T-helper 1 cell treated with Interleukin-12 subunit alpha and Interleukin-12 subunit beta and Interleukin-4 antibody, amounts not matched to agents 30 ng/mL and 1 ng/mL, for 36 hours (primary cell): ENCODE data around the gene CYS1. TPM values are rescaled to one million over a fixed set of nuclear protein-coding genes. Genes with fewer than 3 reads are reported as not detected.
"Not testable (repeated sequence)": the region's sequence is repeated elsewhere in the genome, so short reads cannot be mapped to it uniquely, and the experiment has no call there.

Experiments used
- intact Hi-C: fragments of 100-400 bp; cut with micrococcal nuclease; formaldehyde crosslinking; loops from one replicate; pipeline ENCODE4 v1.15.1; 2024
- total RNA-seq: library from RNA; stranded (reverse); gene quantifications from 2 replicates; pipeline ENCODE4 v1.2.3, GENCODE V29; 2022

Gene CYS1, protein sequence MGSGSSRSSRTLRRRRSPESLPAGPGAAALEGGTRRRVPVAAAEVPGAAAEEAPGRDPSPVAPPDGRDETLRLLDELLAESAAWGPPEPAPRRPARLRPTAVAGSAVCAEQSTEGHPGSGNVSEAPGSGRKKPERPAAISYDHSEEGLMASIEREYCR
- 1.3 and 1.6 TPM in 2 replicates for total RNA-seq

- intact Hi-C loops: loop anchor here (1.0 kb wide), 1 partner anchor 40 kb away; no protein-coding TSS in a partner anchor
Observed at GRCh38 chr2:10079870-10080535, at the start of gene CYS1. CYS1 (minus strand) TSS chr2:10080411; CDS start chr2:10080223, 188 bp downstream.

- intact Hi-C loops: loop anchor here (10.0 kb wide), 1 partner anchor 205 kb away; no protein-coding TSS in a partner anchor
Observed at GRCh38 chr2:10129490-10129889, 49.3 kb upstream of the CYS1 start.

DNA sequence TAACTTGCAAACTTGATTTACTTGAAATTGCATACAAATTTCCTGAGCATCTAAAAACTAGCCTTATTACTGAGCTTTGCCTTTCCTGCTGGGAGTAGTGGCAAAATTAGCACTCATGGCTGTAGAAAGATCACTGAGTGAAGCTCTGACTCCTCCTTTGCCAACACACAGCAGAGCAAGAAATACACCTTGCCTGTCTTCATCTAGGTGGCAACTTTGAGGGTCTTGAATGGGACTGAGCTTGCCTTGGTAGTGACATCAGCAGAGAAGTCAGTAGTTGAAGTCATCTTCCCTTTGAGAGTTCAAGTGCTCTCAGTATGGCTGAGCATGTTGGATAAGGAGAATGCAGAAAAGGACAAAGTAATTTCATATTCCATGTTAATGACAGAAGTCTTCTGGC lies 48.2 kb upstream of the CYS1 start:
- intact Hi-C loops: loop anchor here (10.0 kb wide), 1 partner anchor 206 kb away; no protein-coding TSS in a partner anchor

GRCh38 chr2:10126632-10127026 lies 46.4 kb upstream of the CYS1 start:
- intact Hi-C loops: loop anchor here (10.0 kb wide), 1 partner anchor 208 kb away; no protein-coding TSS in a partner anchor

- intact Hi-C loops: loop anchor here (2.0 to 10.0 kb wide), 3 partner anchors 15 to 209 kb away; no protein-coding TSS in a partner anchor
Observed at GRCh38 chr2:10125842-10126631, 45.8 kb upstream of the CYS1 start.

DNA sequence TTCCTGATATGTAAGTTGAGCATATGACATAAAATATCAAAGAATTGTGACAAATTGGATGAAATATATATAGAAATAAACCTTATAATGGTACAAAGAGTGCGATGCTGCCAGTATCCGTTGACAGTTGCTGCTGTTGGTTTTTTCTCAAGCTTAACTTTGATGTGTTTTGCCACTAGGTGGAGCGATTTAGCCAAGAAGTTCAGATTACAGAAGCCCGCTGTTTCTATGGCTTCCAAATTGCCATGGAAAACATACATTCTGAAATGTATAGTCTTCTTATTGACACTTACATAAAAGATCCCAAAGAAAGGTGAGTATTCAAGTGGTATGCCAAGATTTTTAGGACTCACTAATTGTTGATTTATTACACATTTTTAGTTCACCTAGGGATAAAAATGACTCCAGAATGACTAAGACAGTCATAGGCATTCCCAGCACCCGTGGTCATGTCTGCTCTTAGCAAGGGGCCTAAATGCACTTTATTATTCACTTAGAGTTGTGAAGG lies 44.4 kb upstream of the CYS1 start:
- intact Hi-C loops: loop anchor here (1.0 to 10.0 kb wide), 11 partner anchors 16 to 702 kb away; partner anchors contain the start of genes ADAM17, CPSF3, ITGB1BP1 and PDIA6

DNA sequence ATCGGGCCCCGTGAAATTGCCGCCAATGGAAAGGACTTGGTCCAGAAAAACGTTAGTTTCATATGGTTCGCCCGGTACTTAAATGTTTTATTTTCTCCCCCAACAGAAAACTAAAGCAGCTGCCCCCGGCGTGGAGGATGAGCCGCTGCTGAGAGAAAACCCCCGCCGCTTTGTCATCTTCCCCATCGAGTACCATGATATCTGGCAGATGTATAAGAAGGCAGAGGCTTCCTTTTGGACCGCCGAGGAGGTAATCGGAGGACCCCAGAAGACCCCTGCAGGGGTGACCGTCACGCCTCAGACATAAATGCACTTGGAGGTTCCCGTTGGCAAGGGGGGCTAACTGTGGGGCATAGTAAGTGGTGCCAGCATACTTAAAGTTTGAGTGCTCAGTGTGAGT lies 43.1 kb upstream of the CYS1 start:
- intact Hi-C loops: loop anchor here (5.0 to 10.0 kb wide), 4 partner anchors 141 to 701 kb away; partner anchors contain the start of genes CPSF3, ITGB1BP1 and PDIA6

GRCh38 chr2:10122500-10123280 lies 42.5 kb upstream of the CYS1 start, which contains the start of gene RRM2:
RRM2 (plus strand) TSS chr2:10122739; CDS start chr2:10122799, 60 bp downstream.
- intact Hi-C loops: loop anchor here (5.0 to 10.0 kb wide), 4 partner anchors 140 to 700 kb away; partner anchors contain the start of genes CPSF3, ITGB1BP1 and PDIA6

GRCh38 chr2:10120877-10121574 lies 40.8 kb upstream of the CYS1 start:
- intact Hi-C loops: loop anchor here (1.0 to 10.0 kb wide), 17 partner anchors 41 to 1630 kb away; partner anchors contain the start of genes ADAM17, CPSF3, CYS1 and GRHL1

- intact Hi-C loops: loop anchor here (1.0 to 10.0 kb wide), 17 partner anchors 40 to 1630 kb away; partner anchors contain the start of genes ADAM17, CPSF3, CYS1 and GRHL1
Observed at GRCh38 chr2:10120158-10120876, 40.1 kb upstream of the CYS1 start.

GRCh38 chr2:10119601-10120157 lies 39.5 kb upstream of the CYS1 start:
- intact Hi-C loops: loop anchor here (1.0 to 10.0 kb wide), 17 partner anchors 39 to 1631 kb away; partner anchors contain the start of genes ADAM17, CPSF3, CYS1 and GRHL1

GRCh38 chr2:10119027-10119325 lies 38.8 kb upstream of the CYS1 start:
- intact Hi-C loops: no loop called here

GRCh38 chr2:10109311-10109710 lies 29.1 kb upstream of the CYS1 start:
- intact Hi-C loops: no loop called here

DNA sequence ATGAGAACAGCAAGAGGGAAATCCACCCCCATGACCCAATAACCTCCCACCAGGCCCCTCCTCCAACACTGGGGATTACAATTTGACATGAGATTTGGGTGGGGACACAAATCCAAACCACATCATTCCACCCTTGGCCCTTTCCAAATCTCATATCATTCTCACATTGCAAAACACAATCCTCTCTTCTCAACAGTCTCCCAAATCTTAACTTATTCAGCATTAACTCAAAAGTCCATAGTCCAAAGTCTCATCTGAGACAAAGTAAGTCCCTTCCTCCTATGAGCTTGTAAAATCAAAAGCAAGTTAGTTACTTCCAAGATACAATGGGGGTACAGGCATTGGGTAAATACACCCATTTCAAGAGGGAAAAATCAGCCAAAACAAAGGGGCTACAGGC lies 24.7 kb upstream of the CYS1 start:
- intact Hi-C loops: not testable (repeated sequence)

GRCh38 chr2:10103179-10103578 lies 23.0 kb upstream of the CYS1 start:
- intact Hi-C loops: no loop called here

DNA sequence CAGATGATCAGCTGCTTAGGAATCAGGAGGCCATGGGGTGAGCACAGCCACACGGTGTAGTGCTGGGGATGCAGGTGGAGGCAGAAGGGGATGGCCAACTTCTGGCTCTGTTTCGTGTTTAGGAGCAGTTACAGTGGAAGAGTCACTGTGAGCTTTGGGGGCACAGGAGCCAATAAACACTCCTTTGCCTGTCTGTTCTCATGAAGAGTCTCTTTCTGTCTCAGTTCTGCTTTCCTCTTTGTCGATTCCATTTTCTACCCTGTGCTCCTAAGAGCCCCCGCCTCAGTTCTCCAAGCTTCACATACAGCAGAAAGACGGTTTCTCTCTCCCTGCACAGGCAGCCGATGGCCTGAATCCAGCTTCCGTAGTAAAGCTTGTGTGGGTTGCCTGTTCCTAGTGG lies 21.3 kb upstream of the CYS1 start:
- intact Hi-C loops: no loop called here

GRCh38 chr2:10097352-10098148 lies 17.3 kb upstream of the CYS1 start:
- intact Hi-C loops: loop anchor here (1.0 kb wide), 2 partner anchors 25 to 49 kb away; no protein-coding TSS in a partner anchor

GRCh38 chr2:10096641-10097040 lies 16.4 kb upstream of the CYS1 start:
- intact Hi-C loops: loop anchor here (1.0 kb wide), 2 partner anchors 24 to 48 kb away; no protein-coding TSS in a partner anchor
